Endothelial cell of umbilical vein (primary cell): ENCODE data around the gene TMEM217.

ENCODE experiments used
- CTCF ChIP-seq, 2 donors: IDR thresholded peaks; 1 replicate in 1 of 2; 2 replicates in 1 of 2; pipeline ENCODE4 v1.5.1; 2011; ENCODE audit warnings: low read length in 2 of 2, mild to moderate bottlenecking in 2 of 2, moderate library complexity in 2 of 2, control low read depth in 1 of 2, inconsistent platforms in 1 of 2, low read depth in 1 of 2; ENCODE audit not compliant: insufficient read depth in 1 of 2; ENCODE audit errors: extremely low read depth in 1 of 2
- FOS ChIP-seq: IDR thresholded peaks from 2 replicates; pipeline ENCODE4 v1.6.1; 2011; ENCODE audit warnings: mild to moderate bottlenecking, low read length, moderate library complexity, borderline replicate concordance; ENCODE audit not compliant: insufficient read depth
- JUN ChIP-seq: IDR thresholded peaks from 2 replicates; pipeline ENCODE4 v1.6.1; 2011; ENCODE audit warnings: borderline replicate concordance, low read depth; ENCODE audit not compliant: insufficient read length, insufficient read depth
- MAX ChIP-seq: IDR thresholded peaks from 2 replicates; pipeline ENCODE4 v1.6.1; 2011; ENCODE audit not compliant: insufficient read depth, insufficient read length
- MYC ChIP-seq: IDR thresholded peaks from one replicate; pipeline ENCODE4 v1.6.1; 2011; ENCODE audit warnings: mild to moderate bottlenecking, low read depth, low read length
- POLR2A ChIP-seq: IDR thresholded peaks from 2 replicates; pipeline ENCODE4 v1.6.1; 2012; ENCODE audit warnings: low read depth, mild to moderate bottlenecking, control low read depth, low read length

- no peak for TF ChIP-seq POLR2A
- TF ChIP-seq CTCF (IDR thresholded peaks at IDR 0.05; ENCODE audit: extremely low read depth in 1 of 2, insufficient read depth in 1 of 2, low read depth in 1 of 2, low read length in 2 of 2): no peak
- TF ChIP-seq MYC: no peak
- no peak for TF ChIP-seq JUN
- no peak for TF ChIP-seq FOS
- TF ChIP-seq MAX: no peak
Measured at GRCh38 chr6:37289931-37290330, 32.0 kb upstream of the TMEM217 start.
